Measurements from ENCODE around the gene C20orf204.
A peak's percentile ranks its signal among the peaks of the same experiment; 100 is the strongest.

C20orf204 gene

GRCh38 chr20:64056889-64057627 is 21.1 kb downstream of the C20orf204 start:
- DNase-seq: no peak

- peak; percentile 74 for DNase-seq
These were observed 21.9 kb downstream of the C20orf204 start for GRCh38 chr20:64057628-64058498.

GRCh38 chr20:64058536-64058935 is 22.6 kb downstream of the C20orf204 start:
- DNase-seq: no peak

GRCh38 chr20:64062276-64062595 is 26.3 kb downstream of the C20orf204 start:
- DNase-seq: no peak

GRCh38 chr20:64062596-64063388 is 26.8 kb downstream of the C20orf204 start, which contains the start of gene TCEA2:
Gene TCEA2 (plus strand): TSS chr20:64063198. CDS start chr20:64063313, 115 bp downstream.
- peak; percentile 90 for DNase-seq

- DNase-seq: no peak
These were observed 27.6 kb downstream of the C20orf204 start for GRCh38 chr20:64063389-64064144.

GRCh38 chr20:64064145-64064698 is 28.2 kb downstream of the C20orf204 start:
- no peak for DNase-seq

GRCh38 chr20:64065062-64065973 is 29.3 kb downstream of the C20orf204 start:
- DNase-seq: no peak

- DNase-seq: peak; percentile 33
These were observed 30.0 kb downstream of the C20orf204 start for GRCh38 chr20:64065974-64066343.

GRCh38 chr20:64067005-64067632 is 31.1 kb downstream of the C20orf204 start:
- no peak for DNase-seq

- no peak for DNase-seq
These were observed 31.8 kb downstream of the C20orf204 start for GRCh38 chr20:64067733-64068307.

- DNase-seq: no peak
These were observed 32.6 kb downstream of the C20orf204 start for GRCh38 chr20:64068386-64069208.

GRCh38 chr20:64069209-64069613 is 33.2 kb downstream of the C20orf204 start:
- no peak for DNase-seq

GRCh38 chr20:64069614-64070243 is 33.7 kb downstream of the C20orf204 start:
- DNase-seq: no peak

GRCh38 chr20:64070244-64070993 is 34.4 kb downstream of the C20orf204 start:
- DNase-seq: no peak

GRCh38 chr20:64071341-64072332 is 35.7 kb downstream of the C20orf204 start:
- no peak for DNase-seq

All from effector CD4-positive, alpha-beta T cell (primary cell).